Tibial nerve (tissue), 4 donors: ENCODE results near the gene RRAS.

ENCODE experiments used
- CTCF ChIP-seq, 5 experiments: fragments of 200-600 bp in 3 of 5; fragments of 450-650 bp in 2 of 5; sonication (generic) in 3 of 5; IDR thresholded peaks; one replicate each; pipeline ENCODE4 v1.5.1; 2016 to 2019; ENCODE audit warnings: antibody characterized with exemption in 5 of 5, mild to moderate bottlenecking in 3 of 5, moderate library complexity in 2 of 5
- EP300 ChIP-seq, 2 donors: sonication (generic); formaldehyde crosslinking; IDR thresholded peaks; one replicate each; pipeline ENCODE4 v1.6.1; 2017; ENCODE audit warnings: antibody characterized with exemption in 2 of 2, mild to moderate bottlenecking in 1 of 2

- TF ChIP-seq CTCF (IDR thresholded peaks at IDR 0.05) (no peak), EP300 (IDR thresholded peaks at IDR 0.05) (no peak)
Measured at GRCh38 chr19:49626226-49626625, 13.7 kb downstream of the RRAS start.
